ENCODE data around the gene RAD51D. TPM values are rescaled to one million over a fixed set of nuclear protein-coding genes. Genes with fewer than 3 reads are reported as not detected.

Gene RAD51D
- total and polyA plus RNA-seq, 2 donors (not counting 3 experiments of a cell fraction or from before 2014, with no cell fraction given): 15.5 to 27.9 TPM

GRCh38 chr17:35050170-35050569 is 69.5 kb downstream of the RAD51D start:
- no TSS peak for BruUV-seq (replicated peaks)
- dilution Hi-C loops (cut with MboI; ENCODE audit: extremely low pct_ligation_motif_present, low sequenced_read_pairs): no loop called here
- no peak overlapping the region for H3K27ac ChIP-seq (ENCODE audit: insufficient read depth, low read depth, low read length)
- intact Hi-C loops (cut with micrococcal nuclease): no loop called here
- no peak overlapping the region for H3K9ac ChIP-seq (replicated peaks; ENCODE audit: extremely low read depth, insufficient read depth, low read length)
- CTCF ChIA-PET: no interaction called here
- H3K4me2 ChIP-seq (ENCODE audit: insufficient read depth, low read length): no peak overlapping the region
- H3K9me1 ChIP-seq (replicated peaks; ENCODE audit: control insufficient read depth, extremely low read depth, insufficient read depth, low read length): no peaks in the 10 kb centered on the region
- no peak for DNase-seq (ENCODE audit: low read depth, low spot score)
- H3K4me3 ChIP-seq (replicated peaks in 1 of 3; ENCODE audit: insufficient read depth in 1 of 3, low read depth in 1 of 3, low read length in 3 of 3): no peak overlapping the region
- H3K27me3 ChIP-seq (ENCODE audit: control insufficient read depth in 2 of 2, insufficient read depth in 2 of 2, low read length in 2 of 2): no peaks in the 10 kb centered on the region
- no peaks in the 10 kb centered on the region for H3K9me3 ChIP-seq (replicated peaks; ENCODE audit: control insufficient read depth, insufficient read depth, low read length)
- FAIRE-seq: no peak
- TF ChIP-seq CTCF (IDR thresholded peaks at IDR 0.05; ENCODE audit: extremely low read depth in 1 of 2, insufficient read depth in 1 of 2, low read depth in 1 of 2, low read length in 2 of 2) (no peak), MYC (IDR thresholded peaks at IDR 0.05; ENCODE audit: low read depth, low read length) (no peak), POLR2AphosphoS5 (IDR thresholded peaks at IDR 0.05; ENCODE audit: insufficient read depth, low read depth, low read length) (no peak), POLR2A (IDR thresholded peaks at IDR 0.05; ENCODE audit: low read depth, low read length) (no peak), FOS (IDR thresholded peaks at IDR 0.05; ENCODE audit: borderline replicate concordance, insufficient read depth, low read length) (no peak), JUN (IDR thresholded peaks at IDR 0.05; ENCODE audit: borderline replicate concordance, insufficient read depth, insufficient read length, low read depth) (no peak), GATA2 (IDR thresholded peaks at IDR 0.05; ENCODE audit: insufficient read depth, insufficient read length, low read depth, low read length) (no peak), EZH2 (IDR thresholded peaks at IDR 0.05; ENCODE audit: borderline replicate concordance, low read depth, low read length, severe bottlenecking) (no peak)
- TF ChIP-seq, protein P1, sequence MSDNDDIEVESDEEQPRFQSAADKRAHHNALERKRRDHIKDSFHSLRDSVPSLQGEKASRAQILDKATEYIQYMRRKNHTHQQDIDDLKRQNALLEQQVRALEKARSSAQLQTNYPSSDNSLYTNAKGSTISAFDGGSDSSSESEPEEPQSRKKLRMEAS (IDR thresholded peaks at IDR 0.05; ENCODE audit: insufficient read depth, insufficient read length): no peak
- H3K36me3 ChIP-seq (ENCODE audit: control insufficient read depth in 2 of 2, extremely low read depth in 1 of 2, insufficient read depth in 2 of 2, low read length in 2 of 2): no peaks in the 10 kb centered on the region
- H3K79me2 ChIP-seq (ENCODE audit: control insufficient read depth, insufficient read depth, low read length): peaks cover 4% of the 10 kb centered on the region
- no peaks in the 10 kb centered on the region for H4K20me1 ChIP-seq (replicated peaks; ENCODE audit: control insufficient read depth, extremely low read depth, insufficient read depth, low read length)
- H3K4me1 ChIP-seq (ENCODE audit: control insufficient read depth, extremely low read depth, insufficient read depth, low read length): peaks cover 18% of the 10 kb centered on the region
- POLR2A ChIA-PET: no interaction called here
- no peak overlapping the region for H2AFZ ChIP-seq (ENCODE audit: low read depth, low read length)

Data from endothelial cell of umbilical vein (primary cell).